ENCODE data around the gene EXD3.
"Not testable (repeated sequence)": the region's sequence is repeated elsewhere in the genome, so short reads cannot be mapped to it uniquely, and the experiment has no call there.

The EXD3 gene, protein sequence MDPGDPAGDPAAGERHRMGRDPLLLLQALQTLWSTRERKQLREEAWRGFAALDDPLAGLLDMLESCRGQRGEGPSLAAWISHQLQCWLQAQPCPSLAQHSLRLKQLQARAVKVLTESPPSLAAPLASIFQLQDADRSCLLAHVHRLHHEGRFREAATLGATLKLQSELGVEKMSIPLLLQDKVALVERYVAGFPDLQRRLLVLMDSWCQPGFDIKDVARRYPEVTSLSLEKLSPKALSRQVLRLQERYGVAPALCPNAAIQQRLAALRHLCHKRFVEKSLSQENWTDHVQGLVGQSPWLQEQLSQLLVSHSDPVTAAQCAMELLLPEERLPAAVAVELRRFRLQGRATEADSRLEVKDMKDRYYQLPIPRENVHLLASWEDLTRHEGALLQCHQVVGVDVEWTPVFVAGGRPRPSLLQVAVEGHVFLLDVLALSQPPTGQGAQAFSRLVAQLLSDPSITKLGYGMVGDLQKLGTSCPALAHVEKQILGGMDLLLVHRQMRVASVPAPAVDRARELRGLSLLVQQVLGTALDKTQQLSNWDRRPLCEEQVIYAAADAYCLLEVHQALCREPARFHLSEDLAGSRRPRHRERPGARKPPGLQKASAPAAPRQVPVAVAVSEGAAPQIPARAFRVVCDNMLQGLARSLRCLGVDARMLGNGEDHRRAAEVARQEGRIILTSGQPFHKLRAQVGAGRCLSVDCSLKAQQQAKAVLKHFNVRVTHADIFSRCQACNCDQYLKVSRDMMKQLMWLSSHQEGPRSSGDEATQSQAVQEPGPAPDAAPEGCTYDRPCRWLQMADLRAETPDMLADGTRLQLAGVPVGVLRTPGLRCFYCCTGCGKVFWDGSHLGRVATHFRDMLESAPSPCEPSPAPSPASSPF

DNA sequence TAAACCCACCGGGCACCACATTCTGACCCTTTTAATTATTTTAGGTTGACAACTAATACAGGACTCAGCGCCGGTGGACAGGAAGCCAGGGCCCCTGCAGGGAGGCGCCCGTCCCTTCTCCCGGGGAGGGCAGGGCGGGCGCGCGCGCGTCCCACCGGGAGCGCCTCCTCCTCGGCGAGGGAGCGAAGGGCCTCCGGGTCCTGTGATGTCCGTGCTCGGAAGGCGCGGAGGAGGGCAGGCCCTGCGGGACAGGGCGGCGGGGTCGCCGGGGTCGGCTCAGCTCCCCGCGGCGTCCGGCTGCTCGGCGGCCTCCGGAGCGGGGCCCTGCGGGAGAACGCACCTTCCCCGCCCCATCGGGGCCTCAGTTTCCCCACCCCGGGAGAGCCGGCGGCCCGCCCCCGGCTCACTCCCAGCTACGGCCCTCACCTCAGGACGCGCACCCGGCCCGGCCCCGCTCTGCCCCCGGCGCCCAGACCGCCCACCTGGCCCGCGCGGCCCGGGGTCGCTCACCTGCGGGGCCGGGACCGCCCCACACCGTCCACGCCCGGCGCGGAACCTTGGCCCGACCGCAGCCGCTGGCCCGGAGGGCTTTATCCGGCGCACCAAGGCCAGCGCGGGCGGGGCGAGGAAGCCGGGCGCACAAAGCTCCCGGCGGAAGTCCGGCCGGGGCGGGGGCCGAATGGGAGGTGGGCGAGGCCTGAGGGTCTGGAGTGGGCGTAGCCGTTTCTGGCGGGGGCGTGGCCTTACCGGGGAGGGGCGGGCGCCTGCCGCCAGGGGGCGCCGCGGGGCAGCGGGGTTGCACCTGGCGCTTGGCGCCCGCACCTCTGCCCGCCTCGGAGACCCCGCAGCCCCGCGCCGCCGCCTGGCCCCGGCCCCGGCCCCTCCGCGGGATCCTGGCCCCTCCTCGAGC lies at the start of gene EXD3, which contains the start of gene NOXA1:
Gene EXD3 (minus strand): TSS at position 559 of the 910 bp plus-strand sequence. CDS start 27,805 bp downstream, outside the sequence.
Gene NOXA1 (plus strand): TSS at position 790 of the 910 bp plus-strand sequence. CDS start 137 bp downstream, outside the sequence.
- peak; percentile 98 for DNase-seq (ENCODE audit: low read depth)
- Histone ChIP-seq H3K36me3 (ENCODE audit: control insufficient read depth, insufficient read depth, low read length, severe bottlenecking) (no peaks in the 10 kb centered on the region), H3K9ac (ENCODE audit: low read length) (peak within 1 kb of the TSS; percentile 87), H3K27me3 (replicated peaks; ENCODE audit: control insufficient read depth, insufficient read depth, low read length) (no peaks in the 10 kb centered on the region), H3K9me3 (ENCODE audit: control insufficient read depth, low read length) (no peaks in the 10 kb centered on the region), H3K4me1 (ENCODE audit: control insufficient read depth, insufficient read depth, low read length) (peaks cover 28% of the 10 kb centered on the region), H3K4me3 (ENCODE audit: low read length) (peak within 1 kb of the TSS; percentile 90)

DNA sequence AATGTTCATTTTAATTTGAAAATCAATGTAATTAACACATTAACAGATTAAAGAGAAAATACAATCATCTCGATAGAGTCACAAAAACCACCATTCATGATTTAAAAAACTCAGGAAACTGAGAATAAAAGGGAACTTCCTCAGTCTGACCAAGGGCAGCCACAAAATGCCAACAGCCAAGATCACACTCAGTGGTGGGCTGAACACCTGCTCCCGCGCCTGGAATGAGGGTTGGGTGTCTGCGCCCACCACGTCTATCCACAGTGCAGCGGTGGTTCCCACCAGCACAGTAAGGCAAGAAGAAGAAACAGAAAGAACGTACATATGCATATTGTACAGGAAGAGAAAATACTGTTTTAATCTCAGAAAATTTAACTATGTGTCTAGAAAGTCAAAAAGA lies 47.8 kb upstream of the EXD3 start:
- H3K36me3 ChIP-seq (ENCODE audit: control insufficient read depth, insufficient read depth, low read length, severe bottlenecking) = peaks cover 5% of the 10 kb centered on the region
- peaks cover 2% of the 10 kb centered on the region for H3K9me3 ChIP-seq (ENCODE audit: control insufficient read depth, low read length)
- no peak overlapping the region for H3K9ac ChIP-seq (ENCODE audit: low read length)
- no peak for DNase-seq (ENCODE audit: low read depth)
- H3K27me3 ChIP-seq (replicated peaks; ENCODE audit: control insufficient read depth, insufficient read depth, low read length) = no peaks in the 10 kb centered on the region
- no peak overlapping the region for H3K4me3 ChIP-seq (ENCODE audit: low read length)
- H3K4me1 ChIP-seq (ENCODE audit: control insufficient read depth, insufficient read depth, low read length) = no peaks in the 10 kb centered on the region

DNA sequence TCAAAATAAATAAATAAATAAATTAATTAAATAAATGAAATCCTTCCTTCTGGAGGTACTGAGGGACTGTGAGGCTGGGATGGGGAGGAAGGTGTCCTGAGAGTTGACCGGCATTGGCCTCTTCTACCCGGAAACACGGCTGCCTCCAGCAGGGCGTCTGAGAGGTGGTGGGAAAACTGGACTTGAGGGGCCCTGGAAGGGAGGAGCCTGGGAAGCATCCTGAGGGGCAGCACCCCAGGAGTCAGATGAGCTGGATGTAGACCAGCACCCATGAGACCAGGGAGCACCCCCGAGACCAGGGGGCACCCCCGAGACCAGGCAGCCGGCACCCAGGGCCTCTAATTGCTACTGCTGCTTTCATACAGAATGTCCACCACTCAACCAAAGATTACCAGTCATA lies 44.9 kb upstream of the EXD3 start:
- Histone ChIP-seq H3K9me3 (ENCODE audit: control insufficient read depth, low read length) (no peaks in the 10 kb centered on the region), H3K9ac (ENCODE audit: low read length) (no peak overlapping the region), H3K27me3 (replicated peaks; ENCODE audit: control insufficient read depth, insufficient read depth, low read length) (no peaks in the 10 kb centered on the region), H3K4me3 (ENCODE audit: low read length) (no peak overlapping the region), H3K4me1 (ENCODE audit: control insufficient read depth, insufficient read depth, low read length) (no peaks in the 10 kb centered on the region), H3K36me3 (ENCODE audit: control insufficient read depth, insufficient read depth, low read length, severe bottlenecking) (peaks cover 3% of the 10 kb centered on the region)
- no peak for DNase-seq (ENCODE audit: low read depth)

DNA sequence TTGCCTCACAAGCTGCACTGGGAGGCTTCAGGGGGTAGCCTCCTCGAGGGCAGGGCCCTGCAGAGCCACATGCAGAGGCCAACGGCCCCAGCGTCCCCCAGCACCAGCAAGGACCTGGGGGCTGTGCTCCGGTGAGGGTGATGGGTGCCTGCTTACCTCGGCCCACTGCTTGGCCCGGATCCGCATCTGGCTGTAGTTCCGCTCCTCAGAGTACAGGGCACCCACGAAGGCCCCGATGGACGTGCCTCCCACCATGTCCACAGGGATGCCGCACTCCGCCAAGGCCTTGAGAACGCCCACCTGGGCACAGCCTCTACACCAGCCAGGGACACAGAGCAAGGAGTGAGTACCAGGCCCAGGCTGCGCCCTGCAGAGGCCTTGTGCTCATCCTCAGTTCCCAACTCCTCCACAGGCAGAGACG lies 44.2 kb upstream of the EXD3 start:
- DNase-seq (ENCODE audit: low read depth) = no peak
- H3K4me1 ChIP-seq (ENCODE audit: control insufficient read depth, insufficient read depth, low read length) = no peaks in the 10 kb centered on the region
- no peak overlapping the region for H3K4me3 ChIP-seq (ENCODE audit: low read length)
- H3K9ac ChIP-seq (ENCODE audit: low read length) = no peak overlapping the region
- H3K9me3 ChIP-seq (ENCODE audit: control insufficient read depth, low read length) = no peaks in the 10 kb centered on the region
- no peaks in the 10 kb centered on the region for H3K27me3 ChIP-seq (replicated peaks; ENCODE audit: control insufficient read depth, insufficient read depth, low read length)
- H3K36me3 ChIP-seq (ENCODE audit: control insufficient read depth, insufficient read depth, low read length, severe bottlenecking) = peaks cover 3% of the 10 kb centered on the region

DNA sequence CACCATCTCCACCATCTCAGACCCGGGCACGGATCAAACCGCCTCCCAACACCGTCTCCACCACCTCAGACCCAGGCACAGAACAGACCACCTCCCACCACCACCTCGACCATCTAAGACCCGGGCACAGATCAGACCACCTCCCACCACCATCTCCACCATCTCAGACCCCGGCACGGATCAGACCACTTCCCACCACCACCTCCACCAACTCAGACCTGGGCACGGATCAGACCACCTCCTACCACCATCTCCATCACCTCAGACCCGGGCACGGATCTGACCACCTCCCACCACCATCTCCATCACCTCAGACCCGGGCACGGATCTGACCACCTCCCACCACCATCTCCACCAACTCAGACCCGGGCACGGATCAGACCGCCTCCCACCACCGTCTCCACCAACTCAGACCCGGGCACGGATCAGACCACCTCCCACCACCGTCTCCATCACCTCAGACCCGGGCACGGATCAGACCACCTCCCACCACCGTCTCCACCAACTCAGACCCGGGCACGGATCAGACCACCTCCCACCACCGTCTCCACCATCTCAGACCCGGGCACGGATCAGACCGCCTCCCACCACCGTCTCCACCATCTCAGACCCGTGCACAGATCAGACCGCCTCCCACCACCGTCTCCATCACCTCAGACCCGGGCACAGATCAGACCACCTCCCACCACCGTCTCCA lies 43.6 kb upstream of the EXD3 start:
- not testable (repeated sequence) for H3K9ac ChIP-seq (ENCODE audit: low read length); DNase-seq (ENCODE audit: low read depth); H3K27me3 ChIP-seq (replicated peaks; ENCODE audit: control insufficient read depth, insufficient read depth, low read length); H3K4me3 ChIP-seq (ENCODE audit: low read length); H3K36me3 ChIP-seq (ENCODE audit: control insufficient read depth, insufficient read depth, low read length, severe bottlenecking); H3K4me1 ChIP-seq (ENCODE audit: control insufficient read depth, insufficient read depth, low read length); H3K9me3 ChIP-seq (ENCODE audit: control insufficient read depth, low read length)

DNA sequence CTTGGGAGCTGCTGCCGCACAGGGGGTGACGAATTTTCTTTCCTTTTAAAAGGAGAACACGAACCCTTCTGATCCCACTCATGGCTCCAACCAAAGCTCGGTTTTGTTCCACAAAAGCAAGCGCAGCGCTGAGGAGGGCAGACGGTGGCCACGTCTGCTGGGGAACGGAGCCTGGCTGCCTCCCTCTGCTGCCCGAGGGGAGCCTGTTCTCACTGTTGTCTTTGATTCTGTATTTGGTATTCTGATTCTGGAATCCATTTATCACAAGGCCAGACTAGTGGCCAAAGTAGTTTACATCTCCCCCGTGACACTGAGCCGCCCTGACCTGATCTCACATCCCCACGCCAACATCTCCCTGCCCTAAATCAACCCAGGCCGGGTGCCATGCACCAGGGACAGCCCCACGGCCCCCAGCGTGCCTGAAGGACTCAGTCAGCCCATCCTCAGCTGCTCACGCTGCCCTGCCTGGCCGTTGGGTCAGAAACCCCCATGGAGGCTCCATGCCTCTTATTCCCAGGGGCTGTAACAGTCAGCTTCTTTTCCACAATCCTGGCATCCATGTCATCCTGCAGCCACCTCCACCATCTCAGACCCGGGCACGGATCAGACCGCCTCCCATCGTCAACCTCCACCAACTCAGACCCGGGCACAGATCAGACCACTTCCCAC lies 42.9 kb upstream of the EXD3 start:
- no peaks in the 10 kb centered on the region for H3K27me3 ChIP-seq (replicated peaks; ENCODE audit: control insufficient read depth, insufficient read depth, low read length)
- H3K9ac ChIP-seq (ENCODE audit: low read length) = no peak overlapping the region
- H3K4me3 ChIP-seq (ENCODE audit: low read length) = no peak overlapping the region
- peaks cover 3% of the 10 kb centered on the region for H3K36me3 ChIP-seq (ENCODE audit: control insufficient read depth, insufficient read depth, low read length, severe bottlenecking)
- H3K9me3 ChIP-seq (ENCODE audit: control insufficient read depth, low read length) = no peaks in the 10 kb centered on the region
- DNase-seq (ENCODE audit: low read depth) = no peak
- no peaks in the 10 kb centered on the region for H3K4me1 ChIP-seq (ENCODE audit: control insufficient read depth, insufficient read depth, low read length)

DNA sequence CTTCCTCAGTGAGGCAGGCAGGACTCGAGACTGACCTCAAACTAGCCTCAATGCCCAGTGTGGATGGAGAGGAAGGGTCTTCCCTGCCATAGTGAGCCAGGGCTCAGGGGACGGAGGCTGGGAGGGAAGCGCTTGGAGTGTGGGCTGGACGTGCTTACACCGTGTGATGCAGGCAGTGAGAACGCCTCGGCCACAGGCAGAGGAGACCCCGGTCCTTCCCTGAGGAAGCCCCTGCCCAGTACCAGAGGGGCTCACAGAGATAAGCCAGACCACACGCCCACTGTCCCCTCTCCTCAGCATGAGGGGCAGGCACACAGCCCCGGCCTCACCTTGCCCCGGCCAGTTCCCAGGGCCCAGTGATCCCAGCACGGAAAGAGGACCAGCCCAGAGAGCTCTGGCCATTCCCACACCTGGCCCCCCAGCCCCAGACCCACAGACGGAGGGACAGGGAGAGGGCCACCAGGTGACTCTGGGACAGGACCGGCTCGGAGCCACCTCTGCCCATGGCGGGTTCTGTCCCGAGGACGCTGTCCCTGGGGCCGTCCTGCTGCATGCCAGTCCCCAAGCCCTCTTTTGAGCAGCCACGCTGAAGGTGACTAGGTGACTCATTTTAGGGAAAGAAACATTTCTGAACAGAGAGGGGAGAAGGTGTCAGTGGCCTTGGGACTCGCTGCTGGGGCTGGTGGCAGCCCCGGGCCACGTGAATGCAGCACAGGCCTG lies 42.2 kb upstream of the EXD3 start:
- Histone ChIP-seq H3K9me3 (ENCODE audit: control insufficient read depth, low read length) (no peaks in the 10 kb centered on the region), H3K9ac (ENCODE audit: low read length) (no peak overlapping the region), H3K4me3 (ENCODE audit: low read length) (no peak overlapping the region), H3K36me3 (ENCODE audit: control insufficient read depth, insufficient read depth, low read length, severe bottlenecking) (peaks cover 8% of the 10 kb centered on the region), H3K4me1 (ENCODE audit: control insufficient read depth, insufficient read depth, low read length) (no peaks in the 10 kb centered on the region), H3K27me3 (replicated peaks; ENCODE audit: control insufficient read depth, insufficient read depth, low read length) (no peaks in the 10 kb centered on the region)
- DNase-seq (ENCODE audit: low read depth) = no peak

DNA sequence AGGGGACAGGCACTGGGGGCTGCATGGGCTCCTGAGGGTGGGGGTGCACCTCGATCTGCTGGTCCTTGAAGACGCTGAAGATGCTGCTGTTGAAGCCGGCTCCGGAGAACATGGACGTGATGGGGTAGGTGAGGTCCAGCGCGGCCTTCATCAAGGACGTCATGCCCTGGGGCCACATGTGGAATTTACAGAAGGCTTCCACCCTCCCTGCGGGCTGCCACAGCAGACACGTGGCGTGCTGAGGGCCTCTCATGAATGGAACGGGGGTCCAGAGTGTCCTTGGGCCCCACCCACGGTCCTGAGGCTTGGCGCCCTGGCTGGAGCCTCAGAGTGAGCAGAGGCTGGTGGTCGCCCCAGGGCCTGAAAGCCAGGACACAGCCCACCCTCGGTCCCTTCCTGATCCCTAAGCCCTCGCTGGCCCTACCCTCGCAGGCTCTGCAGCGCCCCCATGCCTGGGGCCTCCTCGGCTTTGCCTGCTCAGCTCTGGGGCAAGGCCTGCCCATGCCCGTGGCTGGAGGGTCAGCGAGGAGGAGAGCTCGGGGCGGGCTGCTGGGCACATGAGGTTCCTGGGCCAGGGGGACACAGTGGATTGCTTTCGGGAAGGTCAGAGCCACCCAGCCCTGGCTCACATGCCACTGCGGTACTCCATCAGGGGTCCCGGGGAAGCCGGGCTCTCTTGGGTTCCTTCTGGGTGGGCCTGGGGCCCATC lies 41.5 kb upstream of the EXD3 start:
- Histone ChIP-seq H3K36me3 (ENCODE audit: control insufficient read depth, insufficient read depth, low read length, severe bottlenecking) (peaks cover 8% of the 10 kb centered on the region), H3K9me3 (ENCODE audit: control insufficient read depth, low read length) (no peaks in the 10 kb centered on the region), H3K4me3 (ENCODE audit: low read length) (no peak overlapping the region), H3K27me3 (replicated peaks; ENCODE audit: control insufficient read depth, insufficient read depth, low read length) (no peaks in the 10 kb centered on the region), H3K4me1 (ENCODE audit: control insufficient read depth, insufficient read depth, low read length) (peaks cover 3% of the 10 kb centered on the region), H3K9ac (ENCODE audit: low read length) (no peak overlapping the region)
- DNase-seq (ENCODE audit: low read depth) = no peak

DNA sequence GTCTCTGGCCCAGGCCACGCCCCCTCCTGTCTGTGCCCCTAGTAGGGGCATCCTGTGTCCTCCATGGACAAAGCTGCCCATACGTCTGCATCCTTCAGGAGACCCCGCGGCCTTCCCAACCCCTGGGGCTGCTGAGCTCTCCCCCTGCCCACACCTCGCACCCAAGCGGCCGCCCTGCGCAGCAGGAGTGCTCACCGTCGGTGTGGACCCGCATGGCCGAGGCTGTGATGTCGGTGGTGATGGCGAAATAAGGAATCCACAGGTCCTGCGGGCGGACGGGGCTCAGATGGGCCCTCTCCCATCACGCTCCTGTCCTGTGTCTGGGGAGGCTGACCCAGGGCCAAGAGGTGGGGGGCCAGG lies 40.9 kb upstream of the EXD3 start:
- Histone ChIP-seq H3K9me3 (ENCODE audit: control insufficient read depth, low read length) (no peaks in the 10 kb centered on the region), H3K36me3 (ENCODE audit: control insufficient read depth, insufficient read depth, low read length, severe bottlenecking) (peaks cover 8% of the 10 kb centered on the region), H3K9ac (ENCODE audit: low read length) (no peak overlapping the region), H3K4me1 (ENCODE audit: control insufficient read depth, insufficient read depth, low read length) (peaks cover 4% of the 10 kb centered on the region), H3K27me3 (replicated peaks; ENCODE audit: control insufficient read depth, insufficient read depth, low read length) (no peaks in the 10 kb centered on the region), H3K4me3 (ENCODE audit: low read length) (no peak overlapping the region)
- DNase-seq (ENCODE audit: low read depth) = no peak

Measured in adipocyte (in vitro differentiated cells).